Spleen (tissue), 7 donors: ENCODE results near the gene STAT1.

Source experiments
- CTCF ChIP-seq, 11 experiments: fragments of 200-600 bp in 7 of 11; fragments of 450-650 bp in 4 of 11; sonication (generic) in 4 of 11; IDR thresholded peaks in 8 of 11; conservative IDR thresholded peaks in 3 of 11; 1 replicate in 7 of 11; 2 replicates in 4 of 11; pipeline versions ENCODE4 v1.4.0 to v1.8.0; 2016 to 2021; ENCODE audit warnings: antibody characterized with exemption in 11 of 11, inconsistent platforms in 4 of 11, mild to moderate bottlenecking in 1 of 11
- POLR2A ChIP-seq, 3 donors: fragments of 450-650 bp; IDR thresholded peaks; one replicate each; pipeline ENCODE4 v1.5.1; 2017; ENCODE audit warnings: antibody characterized with exemption in 3 of 3, mild to moderate bottlenecking in 1 of 3
- POLR2AphosphoS5 ChIP-seq, 3 donors: sonication (generic); formaldehyde crosslinking; IDR thresholded peaks; one replicate each; pipeline ENCODE4 v1.5.1; 2017; ENCODE audit warnings: antibody characterized with exemption in 3 of 3
- donor health status: DM: no; HTN: no; CAD: no; lungs with moderate emphysema.
- donor health status: DM: no; HTN: no; CAD: no.
- donor health status: DM: no; HTN: no; CAD: no.

- TF ChIP-seq CTCF (IDR thresholded peaks at IDR 0.05 in 8 of 11, conservative IDR thresholded peaks at IDR 0.05 in 3 of 11), result no peak
- TF ChIP-seq POLR2A (IDR thresholded peaks at IDR 0.05), result no peak
- TF ChIP-seq POLR2AphosphoS5 (IDR thresholded peaks at IDR 0.05), result no peak
Observed at GRCh38 chr2:191051177-191051576, 37.2 kb upstream of the STAT1 start.
